ENCODE results near the gene KCNJ13.

The KCNJ13 gene

GRCh38 chr2:232798187-232798586 lies 21.8 kb upstream of the KCNJ13 start:
- Histone ChIP-seq H3K4me1 (ENCODE audit: low read depth, poor library complexity, severe bottlenecking) (no peaks in the 10 kb centered on the region), H3K36me3 (ENCODE audit: insufficient read depth) (peaks cover 10% of the 10 kb centered on the region; the same call in 1 of the 2 replicates), H2AFZ (ENCODE audit: low read depth) (no peak overlapping the region), H4K20me1 (ENCODE audit: insufficient read depth) (no peaks in the 10 kb centered on the region), H3K27me3 (ENCODE audit: insufficient read depth, low read depth) (no peaks in the 10 kb centered on the region), H3K79me2 (ENCODE audit: insufficient read depth, low read depth) (no peaks in the 10 kb centered on the region), H3K4me3 (IDR thresholded peaks at IDR 0.05; ENCODE audit: insufficient read depth, low read depth, low read length) (no peak overlapping the region), H3K27ac (no peak overlapping the region), H3K9ac (no peak overlapping the region), H3K4me2 (no peak overlapping the region)
- TF ChIP-seq, protein P1, sequence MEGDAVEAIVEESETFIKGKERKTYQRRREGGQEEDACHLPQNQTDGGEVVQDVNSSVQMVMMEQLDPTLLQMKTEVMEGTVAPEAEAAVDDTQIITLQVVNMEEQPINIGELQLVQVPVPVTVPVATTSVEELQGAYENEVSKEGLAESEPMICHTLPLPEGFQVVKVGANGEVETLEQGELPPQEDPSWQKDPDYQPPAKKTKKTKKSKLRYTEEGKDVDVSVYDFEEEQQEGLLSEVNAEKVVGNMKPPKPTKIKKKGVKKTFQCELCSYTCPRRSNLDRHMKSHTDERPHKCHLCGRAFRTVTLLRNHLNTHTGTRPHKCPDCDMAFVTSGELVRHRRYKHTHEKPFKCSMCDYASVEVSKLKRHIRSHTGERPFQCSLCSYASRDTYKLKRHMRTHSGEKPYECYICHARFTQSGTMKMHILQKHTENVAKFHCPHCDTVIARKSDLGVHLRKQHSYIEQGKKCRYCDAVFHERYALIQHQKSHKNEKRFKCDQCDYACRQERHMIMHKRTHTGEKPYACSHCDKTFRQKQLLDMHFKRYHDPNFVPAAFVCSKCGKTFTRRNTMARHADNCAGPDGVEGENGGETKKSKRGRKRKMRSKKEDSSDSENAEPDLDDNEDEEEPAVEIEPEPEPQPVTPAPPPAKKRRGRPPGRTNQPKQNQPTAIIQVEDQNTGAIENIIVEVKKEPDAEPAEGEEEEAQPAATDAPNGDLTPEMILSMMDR (conservative IDR thresholded peaks at IDR 0.05; ENCODE audit: low read depth, low read length): no peak

DNA sequence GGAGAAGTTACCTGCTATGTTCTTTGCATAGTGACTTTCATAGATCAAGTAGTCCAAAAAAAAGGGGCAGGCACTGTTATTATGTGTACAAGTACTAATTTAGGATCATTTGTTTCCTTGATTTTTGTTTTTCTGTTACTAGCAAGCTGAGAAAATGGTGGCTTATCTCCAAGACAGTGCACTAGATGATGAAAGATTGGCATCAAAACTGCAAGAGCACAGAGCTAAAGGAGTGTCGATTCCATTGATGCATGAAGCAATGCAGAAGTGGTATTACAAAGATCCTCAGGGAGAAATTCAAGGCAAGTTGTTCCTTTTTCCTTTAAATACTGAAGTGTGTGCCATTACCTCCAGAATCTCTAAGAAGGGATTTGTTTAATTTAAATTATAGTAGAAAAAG lies 19.6 kb upstream of the KCNJ13 start:
- no peak overlapping the region for H3K9ac ChIP-seq
- peaks cover 12% of the 10 kb centered on the region; the same call in 1 of the 2 replicates for H3K36me3 ChIP-seq (ENCODE audit: insufficient read depth)
- H3K27me3 ChIP-seq (ENCODE audit: insufficient read depth, low read depth): no peaks in the 10 kb centered on the region
- H3K4me2 ChIP-seq: no peak overlapping the region
- no peak overlapping the region for H3K4me3 ChIP-seq (IDR thresholded peaks at IDR 0.05; ENCODE audit: insufficient read depth, low read depth, low read length)
- H3K4me1 ChIP-seq (ENCODE audit: low read depth, poor library complexity, severe bottlenecking): no peaks in the 10 kb centered on the region
- TF ChIP-seq, protein P1 (conservative IDR thresholded peaks at IDR 0.05; ENCODE audit: low read depth, low read length): no peak
- no peaks in the 10 kb centered on the region for H3K79me2 ChIP-seq (ENCODE audit: insufficient read depth, low read depth)
- no peak overlapping the region for H2AFZ ChIP-seq (ENCODE audit: low read depth)
- H4K20me1 ChIP-seq (ENCODE audit: insufficient read depth): no peaks in the 10 kb centered on the region
- H3K27ac ChIP-seq: no peak overlapping the region

DNA sequence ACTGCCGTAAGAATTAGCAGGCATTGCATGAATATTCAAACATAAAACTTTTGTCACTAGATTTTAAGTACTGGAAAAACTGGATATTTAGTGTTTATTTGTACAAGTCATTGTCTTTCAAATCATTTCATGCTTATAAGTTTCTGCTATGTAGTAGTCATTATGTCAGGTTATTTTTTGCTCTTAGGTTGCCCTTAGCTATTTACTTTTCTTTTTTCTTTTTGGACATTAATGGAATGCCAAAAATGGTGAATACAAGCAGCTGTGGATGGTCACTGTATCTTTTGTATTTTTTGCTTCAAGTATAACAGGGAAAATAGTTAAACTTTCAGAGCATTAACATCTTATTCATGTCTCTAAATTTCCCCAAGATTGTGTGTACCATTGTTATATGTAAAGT lies 18.6 kb upstream of the KCNJ13 start:
- Histone ChIP-seq H2AFZ (ENCODE audit: low read depth) (no peak overlapping the region), H3K27ac (no peak overlapping the region), H3K4me3 (IDR thresholded peaks at IDR 0.05; ENCODE audit: insufficient read depth, low read depth, low read length) (no peak overlapping the region), H3K27me3 (ENCODE audit: insufficient read depth, low read depth) (no peaks in the 10 kb centered on the region), H4K20me1 (ENCODE audit: insufficient read depth) (no peaks in the 10 kb centered on the region), H3K4me1 (ENCODE audit: low read depth, poor library complexity, severe bottlenecking) (no peaks in the 10 kb centered on the region), H3K4me2 (no peak overlapping the region), H3K9ac (no peak overlapping the region), H3K36me3 (ENCODE audit: insufficient read depth) (peaks cover 14% of the 10 kb centered on the region; the same call in 1 of the 2 replicates), H3K79me2 (ENCODE audit: insufficient read depth, low read depth) (no peaks in the 10 kb centered on the region)
- TF ChIP-seq, protein P1 (conservative IDR thresholded peaks at IDR 0.05; ENCODE audit: low read depth, low read length): no peak

DNA sequence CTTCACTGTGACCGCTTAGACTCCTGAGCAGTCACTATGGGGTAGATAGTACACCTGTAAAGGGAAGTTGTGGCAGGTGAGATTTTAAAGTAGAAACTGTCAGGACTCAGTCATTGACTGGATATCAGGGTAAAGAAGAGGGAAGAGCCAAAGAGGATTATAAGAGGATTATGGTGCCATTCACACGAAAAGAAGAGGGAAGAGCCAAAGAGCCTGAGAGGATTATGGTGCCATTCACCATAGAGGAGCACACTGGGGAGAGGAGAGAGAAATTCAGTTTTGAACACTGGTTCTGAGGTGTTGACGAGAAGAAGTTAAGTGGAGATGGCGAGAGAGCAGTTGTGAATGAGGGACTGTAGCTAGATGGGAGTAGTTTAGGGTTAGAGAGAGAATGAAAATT lies 16.9 kb upstream of the KCNJ13 start:
- Histone ChIP-seq H3K4me2 (no peak overlapping the region), H3K9ac (no peak overlapping the region), H3K4me1 (ENCODE audit: low read depth, poor library complexity, severe bottlenecking) (no peaks in the 10 kb centered on the region), H3K36me3 (ENCODE audit: insufficient read depth) (peaks cover 19% of the 10 kb centered on the region; the same call in 1 of the 2 replicates), H3K4me3 (IDR thresholded peaks at IDR 0.05; ENCODE audit: insufficient read depth, low read depth, low read length) (no peak overlapping the region), H3K27me3 (ENCODE audit: insufficient read depth, low read depth) (no peaks in the 10 kb centered on the region), H3K79me2 (ENCODE audit: insufficient read depth, low read depth) (no peaks in the 10 kb centered on the region), H3K27ac (no peak overlapping the region), H4K20me1 (ENCODE audit: insufficient read depth) (no peaks in the 10 kb centered on the region), H2AFZ (ENCODE audit: low read depth) (no peak overlapping the region)
- TF ChIP-seq, protein P1 (conservative IDR thresholded peaks at IDR 0.05; ENCODE audit: low read depth, low read length): no peak

Measured in KMS-11 (cell line).